Left lobe of liver (tissue), 2 donors: ENCODE results near the gene STBD1. TPM values are rescaled to one million over a fixed set of nuclear protein-coding genes. Genes with fewer than 3 reads are reported as not detected.
"Not testable (repeated sequence)": the region's sequence is repeated elsewhere in the genome, so short reads cannot be mapped to it uniquely, and the experiment has no call there.

Experiments used
- ATAC-seq: fragments of 200-7000 bp; cut with Tn5 transposase; one replicate; pipeline ENCODE4 v1.9.1; 2020; ENCODE audit warnings: mild to moderate bottlenecking, moderate library complexity
- DNase-seq: peaks from one replicate; pipeline ENCODE4 v3.0.0-alpha.2; 2020; ENCODE audit warnings: low spot score
- total RNA-seq: library from RNA; stranded (reverse); gene quantifications from one replicate; pipeline ENCODE4 v1.2.1, GENCODE V29; 2021
- donor health status: DM: no; HTN: no; CAD: no; lungs with moderate emphysema.
- donor health status: DM: no; HTN: yes; CAD: no.

The STBD1 gene
- total RNA-seq, 1 donor from 2014 or later, result 18.3 TPM

- DNase-seq (no peak), ATAC-seq (peak; percentile 33)
Observed at GRCh38 chr4:76315267-76315918, 8.9 kb downstream of the STBD1 start.

GRCh38 chr4:76316131-76316530 is 9.6 kb downstream of the STBD1 start:
- no peak for ATAC-seq
- DNase-seq, result no peak

GRCh38 chr4:76322236-76322635 is 15.7 kb downstream of the STBD1 start:
- no peak for ATAC-seq
- no peak for DNase-seq

GRCh38 chr4:76325072-76325471 is 18.5 kb downstream of the STBD1 start:
- ATAC-seq (no peak), DNase-seq (no peak)

GRCh38 chr4:76326515-76326914 is 20.0 kb downstream of the STBD1 start:
- ATAC-seq (no peak), DNase-seq (no peak)

GRCh38 chr4:76334885-76335284 is 28.4 kb downstream of the STBD1 start:
- ATAC-seq (no peak), DNase-seq (no peak)

GRCh38 chr4:76339364-76339763 is 32.8 kb downstream of the STBD1 start:
- ATAC-seq (no peak), DNase-seq (no peak)

GRCh38 chr4:76341063-76341462 is 34.5 kb downstream of the STBD1 start:
- no peak for DNase-seq
- ATAC-seq, result no peak

- DNase-seq (no peak), ATAC-seq (no peak)
Observed at GRCh38 chr4:76342191-76342590, 35.7 kb downstream of the STBD1 start.

GRCh38 chr4:76342803-76343202 is 36.3 kb downstream of the STBD1 start:
- ATAC-seq (peak; percentile 34), DNase-seq (no peak)

GRCh38 chr4:76354517-76355473 is 48.3 kb downstream of the STBD1 start:
- no peak for ATAC-seq
- DNase-seq, result no peak

GRCh38 chr4:76357981-76358380 is 51.4 kb downstream of the STBD1 start:
- DNase-seq, result no peak
- no peak for ATAC-seq

GRCh38 chr4:76359881-76360466 is 53.4 kb downstream of the STBD1 start:
- not testable (repeated sequence) for DNase-seq
- ATAC-seq, result peak; percentile 59

Other genes with a start within 250 kb of the STBD1 start
- gene ART3, start 232.0 kb upstream of the STBD1 start, total RNA-seq, result not detected
- gene NUP54, start 158.3 kb upstream of the STBD1 start, total RNA-seq, result 11.8 TPM
- gene SCARB2, start 92.9 kb upstream of the STBD1 start, total RNA-seq, result 104 TPM
- gene FAM47E, start 55.0 kb upstream of the STBD1 start, total RNA-seq, result 3.3 TPM
- 3.9 TPM for gene CCDC158, start 114.4 kb downstream of the STBD1 start, total RNA-seq
- gene SHROOM3, start 128.5 kb downstream of the STBD1 start, total RNA-seq, result 39.9 TPM